Stimulated activated CD4-positive, alpha-beta T cell treated with anti-CD3 and anti-CD28 coated beads, Interleukin-2, amount 100 ng/mL, for 24 hours (primary cell): ENCODE results near the gene PPP4R1.
A peak's percentile ranks its signal among the peaks of the same experiment; 100 is the strongest.

Experiments used
- DNase-seq, 2 donors: peaks; one replicate each; pipeline ENCODE4 v3.0.0-alpha.2; 2020

PPP4R1 gene

DNA sequence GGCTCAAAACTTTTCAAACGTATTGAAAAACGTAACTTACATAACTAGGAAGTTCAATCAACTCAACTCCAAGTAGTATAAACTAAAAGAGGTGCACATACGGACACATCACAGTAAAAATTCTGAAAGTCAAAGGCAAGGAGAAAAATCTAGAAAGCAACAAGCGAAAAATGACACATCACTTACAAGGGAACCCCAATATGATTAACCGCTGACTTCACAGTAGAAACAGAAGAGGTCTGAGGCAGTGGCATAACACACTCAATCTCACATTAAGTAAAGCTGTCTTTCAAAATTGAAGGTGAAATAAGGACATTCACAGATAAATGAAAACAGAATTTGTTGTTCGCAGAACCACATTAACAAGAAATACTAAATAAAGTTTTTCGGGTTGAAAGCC is 32.7 kb downstream of the PPP4R1 start:
- DNase-seq: no peak

DNA sequence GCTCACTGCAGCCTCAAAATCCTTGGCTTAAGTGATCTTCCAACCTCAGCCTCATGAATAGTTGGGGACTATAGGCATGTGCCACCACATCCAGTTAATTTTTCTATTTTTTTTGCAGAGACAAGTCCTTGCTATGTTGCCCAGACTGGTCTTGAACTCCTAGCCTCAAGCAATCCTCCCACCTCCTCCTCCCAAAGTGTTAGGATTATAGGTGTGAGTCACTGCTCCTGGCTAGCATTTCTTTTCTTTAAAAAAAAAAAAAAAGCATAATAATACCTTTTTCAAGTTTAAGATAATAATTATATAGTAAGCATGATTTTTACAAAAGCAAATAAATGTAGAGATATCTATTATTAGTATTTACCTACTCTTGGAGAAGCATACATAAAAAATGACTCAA is 36.1 kb downstream of the PPP4R1 start:
- no peak for DNase-seq

DNA sequence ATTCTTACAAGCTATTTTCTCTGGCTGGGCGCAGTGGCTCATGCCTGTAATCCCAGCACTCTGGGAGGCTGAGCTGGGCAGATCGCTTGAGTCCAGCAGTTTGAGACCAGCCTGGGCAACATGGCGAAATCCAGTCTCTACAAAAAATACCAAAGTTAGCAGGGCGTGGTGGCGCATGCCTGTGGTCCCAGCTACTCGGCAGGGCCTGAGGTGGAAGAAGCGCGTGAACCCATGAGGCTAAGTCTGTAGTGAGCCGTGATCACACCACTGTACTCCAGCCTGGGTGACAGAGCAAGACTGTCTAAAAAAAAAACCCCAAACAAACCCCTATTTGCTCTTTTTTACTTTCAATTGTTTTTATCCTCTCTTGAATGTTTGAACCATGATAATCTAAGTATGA is 37.0 kb downstream of the PPP4R1 start:
- no peak for DNase-seq

DNA sequence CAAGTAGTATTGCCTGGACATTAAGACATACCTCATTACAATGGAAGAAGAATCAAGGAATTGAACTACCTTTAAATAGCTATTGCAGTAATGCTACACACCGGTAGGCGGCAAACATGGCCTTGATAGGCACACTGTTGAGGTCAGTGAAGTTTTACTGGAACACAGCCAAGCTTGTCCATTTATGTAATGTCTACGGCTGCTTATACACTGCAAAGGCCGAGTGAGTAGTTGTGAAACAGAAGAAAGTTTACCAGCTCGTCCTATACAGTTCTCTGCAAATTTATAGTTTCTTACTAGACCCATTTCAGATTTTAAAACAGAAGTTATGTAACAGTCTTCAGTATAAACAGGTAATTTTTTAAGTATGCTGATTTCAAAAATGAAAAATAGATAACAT is 38.8 kb downstream of the PPP4R1 start:
- DNase-seq: peak in 1 of 2 donors; percentile 9

DNA sequence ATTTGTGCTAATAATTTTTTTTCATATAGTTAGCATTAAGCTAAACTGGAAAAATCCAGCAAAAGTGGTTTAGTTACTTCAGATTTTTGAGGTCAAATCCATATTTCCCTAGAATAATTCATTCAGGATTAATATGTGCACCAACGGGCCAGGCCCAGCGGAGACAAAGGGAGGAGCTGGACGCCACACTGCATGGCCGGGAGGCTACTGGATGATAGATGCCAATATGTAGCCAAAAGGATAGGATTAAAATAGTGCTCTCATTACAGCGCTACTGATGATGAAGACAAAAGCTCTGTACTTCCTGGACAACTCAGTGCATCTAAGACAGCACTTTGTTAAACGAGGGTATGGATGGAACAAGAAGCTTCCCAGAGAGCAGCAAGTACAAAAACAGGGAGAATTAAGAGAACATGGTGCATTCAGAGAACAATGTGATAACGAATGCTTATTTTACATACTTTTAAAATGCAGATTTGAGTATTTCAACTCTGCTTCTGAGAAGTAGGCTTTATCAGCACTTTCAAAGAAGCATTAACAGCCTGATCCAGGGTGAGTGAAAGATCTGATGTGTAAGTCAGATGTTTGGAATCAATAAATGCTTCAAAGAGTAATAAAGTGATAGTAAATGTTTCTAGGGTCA is 39.8 kb downstream of the PPP4R1 start:
- no peak for DNase-seq

DNA sequence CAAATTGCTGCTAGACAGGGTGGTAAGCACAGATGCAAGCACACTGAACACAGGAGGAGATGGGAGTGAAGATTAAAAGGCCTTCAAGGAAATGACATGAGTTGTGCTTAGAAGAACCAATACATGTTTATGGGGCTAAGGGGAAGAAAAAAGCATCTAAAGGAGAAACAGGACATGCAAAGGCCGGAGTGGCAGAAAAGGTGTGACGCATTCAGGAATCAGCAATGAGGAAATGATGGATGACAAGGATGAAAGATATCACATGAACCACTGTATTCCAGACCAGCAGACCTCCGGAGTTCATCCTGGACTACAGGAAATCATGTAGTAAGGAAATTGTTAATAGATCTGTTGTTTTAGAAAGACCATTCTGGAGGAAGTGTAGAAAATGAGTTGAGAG is 42.8 kb downstream of the PPP4R1 start:
- no peak for DNase-seq

DNA sequence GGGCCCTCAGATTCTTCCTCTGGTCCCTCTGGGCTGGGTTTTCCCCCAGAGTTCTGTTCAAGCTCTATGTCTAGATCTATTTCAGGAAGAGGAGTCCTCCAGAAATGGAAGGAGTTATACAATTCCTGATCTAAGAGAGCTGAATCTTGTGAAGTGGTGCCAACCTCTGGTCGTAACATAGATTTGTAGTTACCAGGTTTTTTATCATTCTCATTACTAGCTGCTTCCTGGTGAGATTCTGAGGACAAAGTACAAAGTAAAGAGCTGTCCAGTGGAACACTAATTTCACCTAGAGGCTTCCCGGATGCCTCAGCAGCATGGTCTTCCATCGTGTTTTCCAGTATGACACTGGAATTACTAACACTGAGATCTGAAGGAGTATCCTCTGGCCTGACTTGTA is 44.1 kb downstream of the PPP4R1 start:
- no peak for DNase-seq

DNA sequence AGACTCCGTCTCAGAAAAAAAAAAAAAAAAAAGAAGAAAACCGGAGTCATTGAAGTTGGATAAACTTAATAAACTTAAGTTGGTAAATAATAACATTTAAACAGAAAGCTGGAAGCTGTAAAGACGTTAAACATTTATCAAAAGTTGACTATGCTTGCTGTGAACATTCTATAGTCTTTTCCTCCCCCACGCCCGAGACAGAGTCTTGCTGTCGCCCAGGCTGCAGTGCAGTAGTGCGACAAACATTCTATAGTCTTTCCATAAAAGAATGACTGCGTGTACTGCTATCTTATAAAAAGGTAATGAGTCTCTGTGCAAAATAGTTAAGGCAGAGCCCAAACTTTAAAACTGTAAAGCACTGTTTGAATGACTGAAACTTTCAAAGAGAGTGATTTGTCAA is 45.2 kb downstream of the PPP4R1 start:
- DNase-seq: no peak

DNA sequence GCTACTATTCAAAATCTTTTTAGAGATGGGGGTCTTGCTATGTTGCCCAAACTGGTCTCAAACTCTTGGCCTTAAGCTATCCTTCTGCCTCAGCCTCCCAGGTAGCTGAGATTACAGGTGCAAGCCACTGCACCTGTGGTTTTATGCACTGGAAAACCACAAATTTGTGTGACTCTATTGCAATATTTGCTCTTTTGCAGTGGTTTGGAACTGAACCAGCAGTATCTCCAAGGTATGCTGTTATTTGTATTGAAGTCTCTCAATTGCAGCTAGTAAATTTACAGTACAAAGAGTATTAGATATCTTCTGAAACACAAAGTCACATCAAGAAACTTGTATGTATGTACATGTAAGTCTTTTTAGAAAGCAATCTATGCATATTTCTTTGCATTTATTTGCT is 46.2 kb downstream of the PPP4R1 start:
- DNase-seq: no peak

DNA sequence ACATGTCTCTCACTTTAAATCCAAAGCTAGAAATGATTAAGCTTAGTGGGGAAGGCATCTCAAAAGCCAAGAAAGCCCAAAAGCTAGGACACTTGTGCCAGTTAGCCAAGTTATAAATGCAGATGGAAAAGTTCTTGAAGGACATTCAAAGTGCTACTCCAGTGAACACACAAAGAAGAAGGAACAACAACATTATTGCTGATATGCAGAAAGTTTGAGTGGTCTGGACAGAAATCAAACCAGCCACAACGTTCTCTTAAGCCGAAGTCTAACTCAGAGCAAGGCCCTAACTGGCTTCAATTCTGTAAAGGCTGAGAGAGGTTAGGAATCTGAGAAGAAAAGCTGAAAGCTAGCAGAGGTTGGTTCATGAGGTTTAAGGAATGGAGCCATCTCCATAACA is 49.0 kb downstream of the PPP4R1 start:
- no peak for DNase-seq

DNA sequence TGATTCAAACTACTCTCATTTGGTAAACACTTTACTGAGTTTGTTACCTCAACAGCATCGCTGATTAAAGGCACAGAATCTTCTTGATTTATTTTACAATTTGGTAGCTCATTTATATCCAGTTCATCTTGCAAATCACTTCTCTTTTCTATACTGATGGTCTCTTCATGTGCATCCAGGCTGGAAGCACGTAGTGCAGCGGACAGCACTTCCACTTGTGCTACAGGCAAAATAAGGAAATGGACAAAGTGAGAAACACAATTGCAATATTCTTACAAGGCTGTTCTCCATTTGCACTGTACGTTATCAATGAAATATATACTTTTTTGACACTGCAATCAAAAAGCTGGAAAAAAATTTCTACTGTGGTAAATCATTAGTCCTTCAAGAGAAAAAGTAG is 51.0 kb downstream of the PPP4R1 start:
- DNase-seq: no peak

DNA sequence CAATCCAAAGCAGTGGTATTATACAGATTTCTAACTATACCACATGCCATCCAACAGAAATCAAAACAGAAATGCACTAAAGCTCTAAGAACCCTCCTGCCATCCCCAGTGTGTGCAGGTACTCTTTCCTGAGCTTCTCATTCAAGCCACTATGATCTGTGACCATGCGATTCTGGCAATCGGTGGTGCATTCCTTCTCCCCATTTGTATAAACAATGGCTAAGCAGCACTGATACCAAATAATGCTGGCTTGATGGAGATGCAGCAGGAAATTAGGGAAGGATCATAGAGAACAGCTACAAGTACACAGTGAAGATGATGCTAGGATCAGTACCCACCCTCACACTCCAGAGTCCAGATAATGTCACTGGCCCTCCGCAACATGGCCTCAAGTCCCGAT is 51.8 kb downstream of the PPP4R1 start:
- DNase-seq: no peak

DNA sequence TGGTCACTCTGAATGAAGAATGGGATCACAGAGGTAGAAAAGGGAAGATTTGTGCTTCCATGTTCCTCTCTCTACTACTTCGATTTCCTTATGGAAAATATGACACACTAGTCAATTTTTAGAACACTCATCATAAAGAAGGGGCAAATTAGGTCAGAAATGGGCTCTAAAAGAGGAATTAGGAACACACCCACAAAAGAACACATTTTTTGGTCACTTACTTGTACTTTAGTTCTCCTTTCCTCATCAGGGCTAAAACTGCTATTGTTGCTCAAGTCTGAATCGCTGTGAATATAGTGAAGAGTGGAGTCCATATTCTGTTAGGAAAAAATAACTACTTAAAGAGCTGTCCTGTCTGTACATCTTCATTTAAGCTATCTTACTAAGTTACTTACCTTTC is 52.6 kb downstream of the PPP4R1 start:
- no peak for DNase-seq

DNA sequence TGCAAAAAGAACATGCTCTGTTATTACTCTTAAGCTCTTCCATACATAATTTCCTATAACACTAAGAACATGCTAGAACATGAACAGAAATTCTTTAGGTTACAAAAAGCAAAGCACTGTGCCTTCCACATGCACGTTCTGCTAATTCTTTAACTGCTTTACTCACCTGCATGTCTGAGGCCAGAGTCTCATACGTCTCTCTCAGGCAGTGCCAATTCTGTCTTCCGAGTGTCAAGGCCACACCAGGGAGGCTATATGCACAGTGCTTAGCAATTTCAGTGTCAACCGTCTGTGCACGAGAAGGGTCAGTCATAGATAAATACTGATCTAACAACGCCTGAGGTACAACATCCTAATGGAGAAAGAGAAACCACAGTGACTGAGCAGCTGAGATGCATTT is 55.1 kb downstream of the PPP4R1 start:
- DNase-seq: no peak

DNA sequence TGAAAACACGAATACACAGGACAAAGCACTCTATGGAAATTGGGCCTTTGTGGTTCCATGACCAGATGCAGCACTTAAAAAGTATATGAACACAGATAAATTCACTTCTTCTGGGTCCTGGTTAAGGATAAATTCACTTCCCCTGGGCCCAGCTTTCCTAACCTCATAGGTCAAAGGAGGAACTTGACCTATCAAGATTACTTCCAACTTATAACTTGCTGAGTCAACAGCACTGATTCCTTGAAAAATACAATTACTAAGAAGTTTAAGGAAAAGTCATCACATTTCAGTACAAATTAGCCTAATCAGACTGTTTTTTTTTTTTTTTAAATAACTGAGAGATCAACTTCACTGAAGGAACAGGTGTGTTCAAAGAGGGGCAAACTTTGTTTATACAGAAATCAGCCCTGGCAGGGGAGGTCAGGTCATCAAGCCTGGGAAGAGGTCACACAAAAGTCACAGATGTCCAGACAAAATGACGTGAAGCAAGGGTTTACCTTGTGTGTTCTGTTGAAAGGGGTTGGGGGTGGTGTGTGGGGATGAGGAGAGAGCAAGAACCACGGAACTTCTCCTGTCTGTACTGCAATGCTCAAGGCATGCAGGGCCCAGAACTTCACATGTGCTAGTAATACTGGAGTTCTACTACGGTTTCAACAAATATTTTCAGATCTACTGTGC is 55.8 kb downstream of the PPP4R1 start:
- DNase-seq: no peak

DNA sequence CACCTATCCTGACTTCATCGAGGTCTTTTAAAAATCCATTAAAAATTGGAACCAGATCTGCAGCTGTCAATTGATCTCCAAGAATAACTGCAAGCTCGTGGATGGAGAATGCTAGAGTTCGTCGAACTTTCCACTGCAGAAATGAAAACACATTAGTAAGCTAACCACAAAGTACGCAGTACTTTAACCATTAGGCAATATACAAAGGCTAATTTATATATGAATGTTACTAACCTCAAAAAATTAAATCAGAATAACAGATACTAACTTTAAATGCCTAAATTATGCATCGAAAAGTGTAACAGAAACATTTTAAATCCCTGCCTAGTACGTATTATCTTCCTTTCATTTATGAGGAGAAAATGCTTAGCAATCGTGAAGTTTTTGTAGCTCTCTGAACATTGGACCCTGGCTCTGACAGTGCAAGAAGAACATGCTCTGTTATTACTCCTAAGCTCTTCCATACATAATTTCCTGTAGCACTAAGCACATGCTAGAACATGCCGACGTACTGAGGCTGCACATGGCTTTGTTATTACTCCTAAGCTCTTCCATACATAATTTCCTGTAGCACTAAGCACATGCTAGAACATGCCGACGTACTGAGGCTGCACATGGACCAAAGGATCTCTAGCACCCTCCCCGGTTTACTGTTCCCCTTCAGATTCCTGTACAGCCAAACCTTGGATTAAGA is 57.0 kb downstream of the PPP4R1 start:
- no peak for DNase-seq

DNA sequence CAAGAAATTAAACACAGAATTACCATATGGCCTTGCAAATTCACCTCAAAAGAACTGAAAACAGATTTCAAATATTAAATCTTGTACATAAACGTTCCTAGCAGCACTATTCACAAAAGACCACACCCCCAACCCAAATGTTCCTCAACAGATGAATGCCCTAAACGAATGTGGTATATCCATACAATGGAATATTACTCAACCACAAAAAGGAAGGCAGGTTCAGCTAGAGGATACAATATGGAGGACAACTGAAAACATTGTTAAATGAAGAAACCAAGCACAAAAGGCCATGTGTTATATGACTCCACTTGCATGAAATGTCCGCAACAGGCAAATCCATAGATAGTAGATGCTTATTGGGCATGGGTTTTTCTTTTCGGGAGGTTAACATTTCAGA is 61.7 kb downstream of the PPP4R1 start:
- no peak for DNase-seq

DNA sequence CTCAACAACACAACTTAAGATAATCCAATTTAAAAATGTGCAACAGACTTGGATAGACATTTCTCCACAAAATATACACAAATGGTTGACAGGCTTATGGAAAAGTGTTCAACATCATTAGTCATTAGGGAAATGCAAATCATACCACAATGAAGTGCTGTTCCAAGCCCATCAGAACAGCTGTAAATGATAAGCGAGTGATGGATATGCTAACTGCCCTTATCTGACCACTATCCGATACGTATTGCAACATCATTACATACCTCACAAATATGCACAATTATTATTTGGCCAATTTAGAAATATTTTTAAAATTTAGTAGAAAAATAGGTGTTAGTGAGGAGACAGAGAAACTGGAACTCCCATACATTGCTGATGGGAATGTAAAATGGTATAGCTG is 62.2 kb downstream of the PPP4R1 start:
- DNase-seq: no peak

DNA sequence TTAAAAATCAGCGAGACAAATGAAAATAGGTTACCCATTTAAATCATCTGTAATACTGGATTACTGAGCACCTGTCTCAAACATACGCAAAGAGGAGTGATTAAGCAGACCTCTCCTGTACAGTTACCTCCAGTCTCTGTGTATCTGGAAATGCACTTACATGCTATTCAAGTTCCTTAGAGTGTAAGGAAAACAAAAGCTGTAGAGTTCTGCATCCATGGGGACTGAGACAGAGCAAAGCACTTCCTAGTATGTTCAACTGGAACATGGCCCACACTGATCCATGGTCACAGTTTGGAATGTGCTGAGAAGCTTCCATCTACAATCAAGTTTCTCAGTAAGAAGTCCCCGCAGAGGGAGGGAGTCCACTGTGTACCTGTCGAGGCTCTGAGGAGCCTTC is 63.9 kb downstream of the PPP4R1 start:
- DNase-seq: no peak

DNA sequence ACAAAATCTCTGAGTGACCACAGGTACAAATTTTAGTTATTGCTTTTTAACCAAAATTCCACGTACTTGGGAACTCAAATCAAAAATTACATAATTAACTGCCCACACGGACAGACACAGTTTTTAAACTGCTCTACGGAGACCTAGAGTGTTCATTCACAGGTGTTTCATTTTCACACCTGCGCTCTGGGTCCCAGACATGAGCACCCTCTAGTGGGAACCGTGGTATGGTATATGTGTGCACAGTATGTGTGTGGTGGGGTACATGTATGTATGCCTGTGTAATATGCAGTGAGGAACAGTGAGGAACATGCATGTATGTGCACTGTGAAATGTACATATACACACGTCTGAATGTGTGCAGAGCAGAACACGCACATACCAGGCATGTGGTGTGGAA is 65.0 kb downstream of the PPP4R1 start:
- DNase-seq: no peak

DNA sequence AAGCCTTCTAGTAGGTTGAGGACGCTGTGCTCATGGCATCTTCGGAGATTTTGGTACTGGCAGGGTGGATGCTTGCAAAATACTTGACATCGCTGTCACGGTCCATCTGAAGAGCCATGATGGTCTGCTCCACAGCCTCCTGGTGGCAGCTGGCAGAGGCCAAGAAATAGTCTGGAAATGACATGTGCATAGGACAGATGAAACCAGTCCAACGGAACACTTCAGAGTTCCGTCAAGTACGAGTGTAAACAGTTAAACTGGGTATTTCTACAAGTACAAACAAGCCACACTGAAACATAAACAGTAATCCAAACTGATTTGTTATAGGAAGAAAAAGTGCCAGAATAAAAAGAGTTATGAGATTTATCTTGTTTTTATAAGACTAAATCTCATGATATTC is 66.6 kb downstream of the PPP4R1 start:
- DNase-seq: no peak

DNA sequence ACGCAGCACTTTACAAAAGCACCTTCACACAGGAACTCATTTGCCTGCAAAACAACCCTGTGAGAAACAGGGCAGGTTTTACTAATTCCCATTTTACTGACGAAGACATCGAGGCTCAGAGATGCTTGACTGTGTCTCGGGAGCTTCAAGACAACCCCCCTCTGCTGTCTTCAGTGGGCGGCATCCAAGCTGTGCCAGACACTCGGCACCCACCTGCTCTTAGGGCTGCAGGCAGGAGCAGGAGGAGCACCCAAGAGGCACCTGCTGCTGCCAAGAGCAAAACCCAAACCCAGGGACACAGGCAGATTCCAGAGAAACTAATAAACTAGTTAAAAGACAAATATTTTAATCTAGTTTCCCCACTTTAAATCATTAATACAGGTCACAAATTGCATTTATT is 67.9 kb downstream of the PPP4R1 start:
- DNase-seq: no peak

DNA sequence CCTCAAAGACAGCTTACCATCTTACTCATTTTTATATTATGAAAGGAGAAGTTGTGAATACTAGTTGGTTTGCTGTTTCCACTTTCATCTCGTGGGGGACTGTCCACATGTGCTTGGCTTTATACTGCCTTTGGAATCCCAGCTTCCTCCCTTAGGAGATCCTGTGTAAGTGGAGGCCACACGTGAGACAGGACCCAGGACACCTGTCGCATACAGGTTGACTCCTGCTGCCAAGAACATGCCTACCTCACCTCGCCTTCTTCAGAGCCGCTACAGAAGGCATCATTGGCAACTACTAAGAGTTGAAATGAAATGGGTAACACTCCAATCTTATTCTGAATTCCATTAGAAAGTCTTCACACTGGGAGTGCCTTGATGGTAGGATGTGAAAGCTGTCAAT is 69.3 kb downstream of the PPP4R1 start:
- DNase-seq: no peak

DNA sequence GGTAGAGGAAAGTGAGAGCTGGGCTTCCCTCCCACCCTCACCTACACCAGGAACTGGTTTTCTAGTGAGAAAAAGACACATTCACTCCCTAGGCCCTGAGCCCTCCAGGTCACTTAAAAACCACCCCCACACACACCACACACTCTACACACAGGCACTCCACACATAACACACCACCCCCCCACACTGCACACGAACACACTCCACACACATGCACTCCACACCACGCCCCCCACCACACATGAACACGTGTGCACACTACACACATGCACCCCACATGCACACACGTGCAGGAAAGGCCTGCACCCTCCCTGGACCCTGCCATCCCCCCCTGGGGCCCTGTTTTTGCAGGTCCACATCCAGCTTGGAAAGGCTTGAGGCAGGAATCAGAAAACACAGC is 71.4 kb downstream of the PPP4R1 start:
- DNase-seq: no peak

DNA sequence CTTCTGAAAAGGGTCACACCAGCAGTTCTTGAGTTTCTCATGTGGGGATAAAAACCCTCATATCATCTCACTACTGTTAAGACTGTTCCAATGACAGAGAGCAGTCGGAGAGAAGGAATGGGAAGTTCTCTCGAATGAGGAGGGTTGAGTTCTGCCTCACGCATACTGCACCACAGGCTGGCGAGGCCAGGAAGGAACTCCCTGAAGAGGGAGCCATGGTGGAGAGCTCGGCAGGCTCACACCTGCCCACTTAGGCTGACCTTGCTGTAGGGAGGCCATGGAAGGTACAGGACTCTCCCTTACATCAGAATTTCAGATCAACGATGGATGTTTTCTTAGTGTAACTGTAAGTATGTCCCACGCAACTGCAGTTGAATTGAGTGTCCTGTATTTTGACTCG is 74.4 kb downstream of the PPP4R1 start:
- no peak for DNase-seq
